Neural cell (in vitro differentiated cells): ENCODE data around the gene CHST2. TPM values are rescaled to one million over a fixed set of nuclear protein-coding genes. Genes with fewer than 3 reads are reported as not detected.

ENCODE experiments used
- H2AFZ ChIP-seq: fragments of 200-600, 300-800 bp; sonication (generic), shearing (Covaris generic); 2 replicates; pipeline ENCODE4 v1.6.0; 2014; ENCODE audit warnings: low read depth, mild to moderate bottlenecking, antibody characterized with exemption, low read length, moderate library complexity
- H3F3A ChIP-seq: fragments of 200-600 bp; shearing (Covaris generic); 2 replicates; pipeline ENCODE4 v1.6.1; 2016; ENCODE audit warnings: mild to moderate bottlenecking, moderate library complexity, mixed read lengths, antibody characterized with exemption, low read length; ENCODE audit not compliant: insufficient read depth, poor library complexity, severe bottlenecking
- H3K27ac ChIP-seq: fragments of 200-600, 300-800 bp; sonication (generic), shearing (Covaris generic); 2 replicates; pipeline ENCODE4 v1.5.1; 2014; ENCODE audit warnings: mild to moderate bottlenecking, low read length, moderate library complexity
- H3K27me3 ChIP-seq: fragments of 300-800, 200-600 bp; sonication (generic), shearing (Covaris generic); 2 replicates; pipeline ENCODE4 v1.6.0; 2014; ENCODE audit warnings: mild to moderate bottlenecking, low read depth, low read length, moderate library complexity; ENCODE audit not compliant: insufficient read depth
- H3K36me3 ChIP-seq: fragments of 300-800, 200-600 bp; sonication (generic), shearing (Covaris generic); 2 replicates; pipeline ENCODE4 v1.5.1; 2014; ENCODE audit warnings: mild to moderate bottlenecking, antibody characterized with exemption, low read length, moderate library complexity; ENCODE audit not compliant: insufficient read depth
- H3K4me2 ChIP-seq: fragments of 300-800, 200-600 bp; sonication (generic), shearing (Covaris generic); 2 replicates; pipeline ENCODE4 v1.6.0; 2014; ENCODE audit warnings: mild to moderate bottlenecking, low read length
- H3K4me3 ChIP-seq: fragments of 300-800, 200-600 bp; sonication (generic), shearing (Covaris generic); 2 replicates; pipeline ENCODE4 v1.5.1; 2014; ENCODE audit warnings: mild to moderate bottlenecking, low read length, moderate library complexity
- H3K79me2 ChIP-seq: fragments of 200-600 bp; shearing (Covaris generic); replicated peaks from 2 replicates; pipeline ENCODE4 v1.6.0; 2014; ENCODE audit warnings: mild to moderate bottlenecking, low read length, moderate library complexity; ENCODE audit not compliant: insufficient read depth
- H3K9ac ChIP-seq: fragments of 300-800, 200-600 bp; sonication (generic), shearing (Covaris generic); 2 replicates; pipeline ENCODE4 v1.6.1; 2016; ENCODE audit warnings: mild to moderate bottlenecking, low read length, mixed read lengths
- H3K9me2 ChIP-seq: fragments of 200-600 bp; shearing (Covaris generic); 2 replicates; pipeline ENCODE4 v1.6.1; 2016; ENCODE audit warnings: mild to moderate bottlenecking, low read length, mixed read lengths; ENCODE audit not compliant: insufficient read depth
- H3K9me3 ChIP-seq: fragments of 200-600, 300-800 bp; sonication (generic), shearing (Covaris generic); 2 replicates; pipeline ENCODE4 v1.6.1; 2016; ENCODE audit warnings: mild to moderate bottlenecking, mixed run types, low read length, moderate library complexity, mixed read lengths
- H4K20me1 ChIP-seq: fragments of 200-600 bp; shearing (Covaris generic); 2 replicates; pipeline ENCODE4 v1.6.1; 2016; ENCODE audit warnings: mild to moderate bottlenecking, mixed run types; ENCODE audit not compliant: insufficient read depth
- EP300 ChIP-seq: fragments of 450-650 bp; conservative IDR thresholded peaks from 2 replicates; pipeline ENCODE4 v1.6.1; 2014; ENCODE audit warnings: antibody characterized with exemption, mild to moderate bottlenecking, moderate library complexity; ENCODE audit not compliant: poor library complexity, severe bottlenecking
- EZH2 ChIP-seq: fragments of 200-600, 300-800 bp; shearing (Covaris generic), sonication (generic); IDR thresholded peaks from 2 replicates; pipeline ENCODE4 v1.6.1; 2014; ENCODE audit warnings: antibody characterized with exemption, low read length, borderline replicate concordance, mild to moderate bottlenecking; ENCODE audit not compliant: insufficient read depth, poor library complexity, severe bottlenecking
- MXI1 ChIP-seq: fragments of 450-650 bp; conservative IDR thresholded peaks from 2 replicates; pipeline ENCODE4 v1.6.1; 2014; ENCODE audit warnings: antibody characterized with exemption, mild to moderate bottlenecking; ENCODE audit not compliant: poor library complexity, severe bottlenecking
- POLR2AphosphoS5 ChIP-seq: IDR thresholded peaks from 2 replicates; pipeline ENCODE4 v1.6.1; 2012
- RAD21 ChIP-seq: fragments of 450-650 bp; conservative IDR thresholded peaks from 2 replicates; pipeline ENCODE4 v1.6.1; 2014; ENCODE audit warnings: antibody characterized with exemption, mild to moderate bottlenecking, moderate library complexity
- SMC3 ChIP-seq: fragments of 450-650 bp; conservative IDR thresholded peaks from 2 replicates; pipeline ENCODE4 v1.6.1; 2014; ENCODE audit warnings: antibody characterized with exemption, mild to moderate bottlenecking, moderate library complexity; ENCODE audit not compliant: poor library complexity
- TAF1 ChIP-seq: IDR thresholded peaks from 2 replicates; pipeline ENCODE4 v1.6.1; 2012; ENCODE audit warnings: low read depth
- polyA plus RNA-seq: library from polyadenylated mRNA; depleted of rRNA; stranded (reverse); fragments of >200 nt; gene quantifications from 2 replicates; pipeline ENCODE4 v1.2.3, GENCODE V29; 2014
- TF ChIP-seq, protein P1 (sequence below): fragments of 450-650 bp; IDR thresholded peaks from 2 replicates; pipeline ENCODE4 v1.5.1; 2014; ENCODE audit warnings: antibody characterized with exemption, mild to moderate bottlenecking, moderate library complexity; ENCODE audit not compliant: poor library complexity, severe bottlenecking
- TF ChIP-seq, protein P2 (sequence below): IDR thresholded peaks from 2 replicates; pipeline ENCODE4 v1.6.1; 2012; ENCODE audit warnings: borderline replicate concordance

CHST2 gene
- polyA plus RNA-seq, 1 donor from 2014 or later, result 5.0 TPM

DNA sequence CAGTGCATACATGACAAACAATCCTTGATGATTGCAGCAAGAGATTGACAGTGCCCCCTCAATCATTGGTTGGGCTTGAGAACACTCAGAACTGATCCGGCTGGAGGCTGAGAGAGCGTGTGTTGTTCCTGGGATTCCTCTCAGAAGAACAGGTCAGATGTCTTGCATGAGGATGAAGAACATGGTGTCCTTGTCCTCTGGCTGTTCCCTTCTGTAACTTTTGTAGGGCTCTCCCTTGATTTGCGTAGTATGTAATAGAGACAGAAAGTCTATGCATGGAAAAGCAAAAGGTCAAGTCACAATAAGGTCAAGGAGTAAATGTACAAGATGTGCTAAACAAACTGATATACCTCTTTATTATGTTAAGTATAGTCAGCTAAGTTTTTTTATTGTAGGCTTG is 8.2 kb downstream of the CHST2 start:
- Histone ChIP-seq H4K20me1 (no peaks in the 10 kb centered on the region), H3K4me2 (no peak overlapping the region), H3K36me3 (no peaks in the 10 kb centered on the region), H3F3A (no peaks in the 10 kb centered on the region), H3K79me2 (no peaks in the 10 kb centered on the region), H2AFZ (no peak overlapping the region), H3K9ac (no peak overlapping the region), H3K27ac (no peak overlapping the region), H3K9me3 (no peaks in the 10 kb centered on the region), H3K9me2 (no peaks in the 10 kb centered on the region), H3K27me3 (no peaks in the 10 kb centered on the region), H3K4me3 (no peak overlapping the region)
- TF ChIP-seq, protein P1, sequence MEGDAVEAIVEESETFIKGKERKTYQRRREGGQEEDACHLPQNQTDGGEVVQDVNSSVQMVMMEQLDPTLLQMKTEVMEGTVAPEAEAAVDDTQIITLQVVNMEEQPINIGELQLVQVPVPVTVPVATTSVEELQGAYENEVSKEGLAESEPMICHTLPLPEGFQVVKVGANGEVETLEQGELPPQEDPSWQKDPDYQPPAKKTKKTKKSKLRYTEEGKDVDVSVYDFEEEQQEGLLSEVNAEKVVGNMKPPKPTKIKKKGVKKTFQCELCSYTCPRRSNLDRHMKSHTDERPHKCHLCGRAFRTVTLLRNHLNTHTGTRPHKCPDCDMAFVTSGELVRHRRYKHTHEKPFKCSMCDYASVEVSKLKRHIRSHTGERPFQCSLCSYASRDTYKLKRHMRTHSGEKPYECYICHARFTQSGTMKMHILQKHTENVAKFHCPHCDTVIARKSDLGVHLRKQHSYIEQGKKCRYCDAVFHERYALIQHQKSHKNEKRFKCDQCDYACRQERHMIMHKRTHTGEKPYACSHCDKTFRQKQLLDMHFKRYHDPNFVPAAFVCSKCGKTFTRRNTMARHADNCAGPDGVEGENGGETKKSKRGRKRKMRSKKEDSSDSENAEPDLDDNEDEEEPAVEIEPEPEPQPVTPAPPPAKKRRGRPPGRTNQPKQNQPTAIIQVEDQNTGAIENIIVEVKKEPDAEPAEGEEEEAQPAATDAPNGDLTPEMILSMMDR, result no peak
- TF ChIP-seq, protein P2, sequence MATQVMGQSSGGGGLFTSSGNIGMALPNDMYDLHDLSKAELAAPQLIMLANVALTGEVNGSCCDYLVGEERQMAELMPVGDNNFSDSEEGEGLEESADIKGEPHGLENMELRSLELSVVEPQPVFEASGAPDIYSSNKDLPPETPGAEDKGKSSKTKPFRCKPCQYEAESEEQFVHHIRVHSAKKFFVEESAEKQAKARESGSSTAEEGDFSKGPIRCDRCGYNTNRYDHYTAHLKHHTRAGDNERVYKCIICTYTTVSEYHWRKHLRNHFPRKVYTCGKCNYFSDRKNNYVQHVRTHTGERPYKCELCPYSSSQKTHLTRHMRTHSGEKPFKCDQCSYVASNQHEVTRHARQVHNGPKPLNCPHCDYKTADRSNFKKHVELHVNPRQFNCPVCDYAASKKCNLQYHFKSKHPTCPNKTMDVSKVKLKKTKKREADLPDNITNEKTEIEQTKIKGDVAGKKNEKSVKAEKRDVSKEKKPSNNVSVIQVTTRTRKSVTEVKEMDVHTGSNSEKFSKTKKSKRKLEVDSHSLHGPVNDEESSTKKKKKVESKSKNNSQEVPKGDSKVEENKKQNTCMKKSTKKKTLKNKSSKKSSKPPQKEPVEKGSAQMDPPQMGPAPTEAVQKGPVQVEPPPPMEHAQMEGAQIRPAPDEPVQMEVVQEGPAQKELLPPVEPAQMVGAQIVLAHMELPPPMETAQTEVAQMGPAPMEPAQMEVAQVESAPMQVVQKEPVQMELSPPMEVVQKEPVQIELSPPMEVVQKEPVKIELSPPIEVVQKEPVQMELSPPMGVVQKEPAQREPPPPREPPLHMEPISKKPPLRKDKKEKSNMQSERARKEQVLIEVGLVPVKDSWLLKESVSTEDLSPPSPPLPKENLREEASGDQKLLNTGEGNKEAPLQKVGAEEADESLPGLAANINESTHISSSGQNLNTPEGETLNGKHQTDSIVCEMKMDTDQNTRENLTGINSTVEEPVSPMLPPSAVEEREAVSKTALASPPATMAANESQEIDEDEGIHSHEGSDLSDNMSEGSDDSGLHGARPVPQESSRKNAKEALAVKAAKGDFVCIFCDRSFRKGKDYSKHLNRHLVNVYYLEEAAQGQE, result no peak
- TF ChIP-seq SMC3, result no peak
- TF ChIP-seq RAD21, result no peak
- TF ChIP-seq EZH2, result no peak
- no peak for TF ChIP-seq TAF1

DNA sequence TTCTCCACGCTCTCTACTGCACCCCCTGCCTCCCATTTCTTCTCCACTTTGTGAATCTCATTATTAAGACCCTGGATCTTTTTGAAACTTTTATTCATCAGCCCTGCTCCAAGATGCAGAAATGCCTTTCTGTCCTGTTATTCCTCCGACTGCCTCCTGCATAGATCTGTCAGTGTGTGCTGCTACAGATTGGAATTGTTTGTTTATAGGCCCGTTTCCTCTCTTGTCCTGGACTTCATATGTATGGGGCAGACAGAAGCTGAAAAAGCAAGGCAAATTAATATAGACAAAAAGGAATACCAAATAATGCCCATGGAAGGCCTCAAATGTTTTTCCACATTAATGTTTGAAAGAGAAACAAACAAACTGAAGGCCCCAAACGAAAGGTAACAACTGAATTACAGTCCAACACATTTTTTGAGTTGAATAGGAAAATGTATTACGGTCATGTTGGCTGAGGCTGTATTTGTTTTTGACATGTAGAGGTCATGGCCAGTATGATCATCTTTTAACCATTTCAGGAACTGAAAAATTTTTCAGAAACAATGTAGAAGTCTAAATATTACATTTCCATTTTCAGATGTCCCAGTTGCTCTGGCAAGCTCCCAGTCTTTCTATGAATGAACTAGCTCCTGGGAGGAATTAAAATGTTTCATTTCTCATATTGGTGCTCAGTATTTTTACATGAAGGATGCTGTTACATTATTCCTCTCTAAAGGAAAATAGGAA is 8.8 kb downstream of the CHST2 start:
- Histone ChIP-seq H3K27ac (no peak overlapping the region), H3K4me3 (no peak overlapping the region), H3K9me2 (no peaks in the 10 kb centered on the region), H3K36me3 (no peaks in the 10 kb centered on the region), H4K20me1 (no peaks in the 10 kb centered on the region), H3K79me2 (no peaks in the 10 kb centered on the region), H3F3A (no peaks in the 10 kb centered on the region), H3K27me3 (no peaks in the 10 kb centered on the region), H2AFZ (no peak overlapping the region), H3K9me3 (no peaks in the 10 kb centered on the region), H3K9ac (no peak overlapping the region), H3K4me2 (no peak overlapping the region)
- TF ChIP-seq, protein P2, result no peak
- no peak for TF ChIP-seq EZH2
- TF ChIP-seq EP300, result no peak
- TF ChIP-seq, protein P1, result no peak
- TF ChIP-seq TAF1, result no peak
- TF ChIP-seq POLR2AphosphoS5, result no peak
- no peak for TF ChIP-seq RAD21
- no peak for TF ChIP-seq SMC3
- no peak for TF ChIP-seq MXI1
